ENCODE results near the gene STRN4. TPM values are rescaled to one million over a fixed set of nuclear protein-coding genes. Genes with fewer than 3 reads are reported as not detected.

Gene STRN4
- total RNA-seq, 2 donors from 2014 or later: 51.4 to 55.5 TPM

DNA sequence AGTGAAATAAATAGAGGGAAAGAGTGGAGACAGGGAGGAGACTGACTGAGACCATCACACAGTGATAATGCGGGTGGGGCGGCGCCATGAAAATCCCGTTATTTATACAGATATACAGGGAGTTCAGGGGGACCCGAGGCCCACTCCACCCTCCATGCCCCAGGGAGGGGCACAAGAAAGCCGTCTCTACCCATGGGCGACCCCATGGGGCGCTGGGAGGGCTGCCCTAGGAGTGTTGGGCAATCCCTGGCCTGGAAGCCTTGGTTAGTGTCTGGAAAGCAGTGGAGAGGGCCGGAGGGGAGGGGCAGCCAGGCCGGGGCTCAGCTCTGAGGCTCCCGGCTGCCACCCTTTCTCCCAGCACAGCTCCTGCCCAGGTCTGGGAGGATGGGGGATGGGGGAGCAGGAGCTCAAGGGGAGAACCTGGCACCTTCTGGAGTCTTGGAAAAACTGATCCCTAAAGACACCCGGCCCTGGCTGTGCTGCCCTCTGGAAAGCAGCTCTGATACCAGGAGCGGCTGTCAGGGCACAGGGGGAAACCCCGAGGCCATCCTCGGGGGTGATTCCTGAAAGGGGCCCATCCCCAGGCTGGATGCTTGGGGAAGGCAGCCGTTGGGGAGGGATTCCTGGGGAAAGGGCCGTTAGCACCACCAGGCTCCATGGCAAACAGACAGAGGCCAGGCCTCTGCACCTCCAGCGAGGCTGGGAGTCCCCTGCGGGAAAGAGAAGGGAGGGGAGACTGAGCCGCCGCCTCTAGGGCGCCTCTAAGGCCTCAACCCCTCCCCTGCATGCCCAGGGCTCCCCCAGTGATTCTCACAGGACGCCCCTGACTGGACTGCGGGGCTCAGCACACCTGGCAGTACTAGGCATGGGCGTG lies 26.4 kb downstream of the STRN4 start:
- H3K27me3 ChIP-seq: no peaks in the 10 kb centered on the region
- no peak overlapping the region for H3K4me3 ChIP-seq
- WGBS, 2 donors: 91% methylated on average over 17 to 19 of the region's 25 CpGs
- DNase-seq (no peak), ATAC-seq (no peak)
- H3K27ac ChIP-seq: no peak overlapping the region
- no peaks in the 10 kb centered on the region for H3K9me3 ChIP-seq
- intact Hi-C loops (cut with DNase I): no loop called here
- H3K36me3 ChIP-seq (replicated peaks in 1 of 2; ENCODE audit: insufficient read depth in 1 of 2, low read depth in 2 of 2): peaks cover 6 to 16% of the 10 kb centered on the region in 2 donors
- no peak for TF ChIP-seq POLR2A (IDR thresholded peaks at IDR 0.05)
- TF ChIP-seq, protein P1, sequence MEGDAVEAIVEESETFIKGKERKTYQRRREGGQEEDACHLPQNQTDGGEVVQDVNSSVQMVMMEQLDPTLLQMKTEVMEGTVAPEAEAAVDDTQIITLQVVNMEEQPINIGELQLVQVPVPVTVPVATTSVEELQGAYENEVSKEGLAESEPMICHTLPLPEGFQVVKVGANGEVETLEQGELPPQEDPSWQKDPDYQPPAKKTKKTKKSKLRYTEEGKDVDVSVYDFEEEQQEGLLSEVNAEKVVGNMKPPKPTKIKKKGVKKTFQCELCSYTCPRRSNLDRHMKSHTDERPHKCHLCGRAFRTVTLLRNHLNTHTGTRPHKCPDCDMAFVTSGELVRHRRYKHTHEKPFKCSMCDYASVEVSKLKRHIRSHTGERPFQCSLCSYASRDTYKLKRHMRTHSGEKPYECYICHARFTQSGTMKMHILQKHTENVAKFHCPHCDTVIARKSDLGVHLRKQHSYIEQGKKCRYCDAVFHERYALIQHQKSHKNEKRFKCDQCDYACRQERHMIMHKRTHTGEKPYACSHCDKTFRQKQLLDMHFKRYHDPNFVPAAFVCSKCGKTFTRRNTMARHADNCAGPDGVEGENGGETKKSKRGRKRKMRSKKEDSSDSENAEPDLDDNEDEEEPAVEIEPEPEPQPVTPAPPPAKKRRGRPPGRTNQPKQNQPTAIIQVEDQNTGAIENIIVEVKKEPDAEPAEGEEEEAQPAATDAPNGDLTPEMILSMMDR (IDR thresholded peaks at IDR 0.05): no peak
- peaks cover 26% of the 10 kb centered on the region for H3K4me1 ChIP-seq

DNA sequence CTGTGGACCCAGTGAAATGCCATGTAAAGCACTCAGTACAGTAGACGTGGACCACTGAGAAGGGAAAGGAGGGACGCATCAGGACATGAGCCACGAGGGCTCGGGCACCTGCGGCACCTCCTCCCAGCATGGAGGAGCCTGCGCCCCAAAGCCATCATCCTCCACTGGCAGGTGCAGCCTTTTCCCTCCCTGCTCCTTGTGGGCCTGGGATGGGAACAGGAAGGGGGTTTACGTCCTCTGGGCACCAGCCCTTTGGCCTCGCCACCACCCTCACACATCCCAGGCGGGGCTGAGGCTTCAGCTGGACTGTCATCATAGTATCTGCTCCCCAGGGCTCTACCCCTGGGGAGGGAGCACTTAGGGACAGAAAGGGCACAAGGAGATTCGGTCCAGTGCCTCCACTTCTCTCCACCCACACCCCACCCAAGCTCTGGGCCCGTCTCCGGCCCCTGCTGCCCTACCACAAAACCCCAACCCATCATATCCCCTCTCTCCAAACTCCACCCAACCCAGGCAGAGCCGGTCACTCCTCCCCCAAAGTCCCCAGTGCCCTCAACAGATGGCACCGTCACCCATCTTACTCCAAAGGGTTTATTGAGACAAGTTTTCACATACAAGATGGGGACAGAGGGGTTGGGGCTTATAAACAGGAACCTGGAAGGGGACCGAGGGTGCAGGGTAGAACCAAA lies 27.2 kb downstream of the STRN4 start:
- ATAC-seq (no peak), DNase-seq (no peak)
- Histone ChIP-seq H3K36me3 (replicated peaks in 1 of 2; ENCODE audit: insufficient read depth in 1 of 2, low read depth in 2 of 2) (peaks cover 6 to 10% of the 10 kb centered on the region in 2 donors), H3K4me1 (peaks cover 30% of the 10 kb centered on the region), H3K27me3 (no peaks in the 10 kb centered on the region), H3K27ac (peak overlapping the region in 1 of 4 donors; percentile 86), H3K9me3 (no peaks in the 10 kb centered on the region), H3K4me3 (no peak overlapping the region)
- TF ChIP-seq, protein P1 (IDR thresholded peaks at IDR 0.05): no peak
- TF ChIP-seq POLR2A (IDR thresholded peaks at IDR 0.05): no peak
- WGBS, 2 donors: 78 to 83% methylated on average over 10 to 15 of the region's 15 CpGs
- intact Hi-C loops (cut with DNase I): no loop called here

DNA sequence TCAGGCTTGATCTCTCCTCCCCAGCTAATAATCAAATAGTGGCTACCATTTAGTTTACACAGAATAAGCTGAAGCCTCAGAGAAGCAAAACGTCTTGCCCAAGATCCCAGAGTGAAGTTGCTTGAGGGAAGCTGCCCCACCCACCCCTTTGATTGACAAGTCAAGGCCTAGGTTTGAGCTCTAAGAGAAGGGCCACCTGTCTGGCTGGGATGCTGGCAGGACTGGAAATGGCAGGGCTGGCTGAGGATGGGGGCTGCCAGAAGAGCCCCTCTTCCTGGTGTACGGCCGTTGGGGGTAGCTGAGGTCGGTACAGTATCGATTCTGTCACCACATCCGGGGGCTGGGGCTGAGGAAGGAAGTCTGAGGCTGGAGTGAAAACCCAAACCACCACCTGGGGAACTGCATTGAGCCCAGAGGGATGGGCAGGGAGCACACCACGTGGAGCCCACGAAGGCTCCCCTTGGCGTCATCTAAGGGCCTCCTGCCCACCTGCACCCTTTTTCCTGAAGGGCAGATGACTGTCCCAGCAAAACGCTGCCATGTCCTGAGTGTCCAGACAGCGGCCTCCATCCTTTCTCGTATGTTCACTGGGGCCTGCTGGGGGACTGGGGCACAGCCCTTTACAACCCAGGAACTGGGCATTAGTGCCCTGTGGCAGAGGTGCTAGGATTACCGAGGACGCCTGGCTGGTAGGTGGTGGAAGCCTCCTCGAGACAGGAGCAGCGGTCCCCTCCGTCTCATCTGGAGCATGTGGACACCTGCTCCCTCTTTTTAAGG lies 27.9 kb downstream of the STRN4 start:
- Histone ChIP-seq H3K9me3 (no peaks in the 10 kb centered on the region), H3K36me3 (replicated peaks in 1 of 2; ENCODE audit: insufficient read depth in 1 of 2, low read depth in 2 of 2) (peaks cover 6 to 10% of the 10 kb centered on the region in 2 donors), H3K4me1 (peaks cover 35% of the 10 kb centered on the region), H3K27ac (peak overlapping the region; percentile 81 to 86 (median 83)), H3K4me3 (no peak overlapping the region), H3K27me3 (no peaks in the 10 kb centered on the region)
- WGBS, 2 donors: 51 to 57% methylated on average over 15 to 17 of the region's 17 CpGs
- no peak for TF ChIP-seq POLR2A (IDR thresholded peaks at IDR 0.05)
- TF ChIP-seq, protein P1 (IDR thresholded peaks at IDR 0.05): no peak
- intact Hi-C loops (cut with DNase I): no loop called here
- ATAC-seq (no peak), DNase-seq (peak in 3 of 4 donors; percentile 51 to 63 (median 61))

DNA sequence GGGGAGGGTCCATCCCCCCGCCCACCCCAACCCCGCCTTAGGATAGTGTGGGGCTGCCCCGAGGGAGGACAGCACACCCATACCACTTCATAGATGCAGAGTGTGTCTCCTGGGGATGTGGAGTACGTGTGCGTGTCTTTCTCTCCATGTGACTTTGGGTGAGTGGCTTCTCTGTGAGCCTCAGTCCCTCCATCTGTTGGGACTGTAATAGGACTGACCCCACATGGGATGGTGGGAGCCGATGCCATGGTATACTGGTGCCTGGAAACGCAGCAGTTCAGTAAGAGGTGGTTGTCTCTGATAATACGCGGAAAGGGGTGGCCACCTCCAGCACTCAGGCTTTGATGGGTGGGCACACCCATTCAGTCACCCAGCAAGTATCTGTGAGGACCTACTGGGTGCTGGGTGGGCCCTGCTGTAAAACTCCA lies 28.5 kb downstream of the STRN4 start:
- Histone ChIP-seq H3K36me3 (replicated peaks in 1 of 2; ENCODE audit: insufficient read depth in 1 of 2, low read depth in 2 of 2) (peaks cover 3 to 8% of the 10 kb centered on the region in 2 donors), H3K27ac (peak overlapping the region; percentile 81 to 86 (median 83)), H3K9me3 (no peaks in the 10 kb centered on the region), H3K4me3 (peak overlapping the region in 1 of 2 donors; percentile 84), H3K4me1 (peaks cover 39% of the 10 kb centered on the region), H3K27me3 (no peaks in the 10 kb centered on the region)
- ATAC-seq (no peak), DNase-seq (no peak)
- intact Hi-C loops (cut with DNase I): no loop called here
- 10 to 25% methylated on average over 4 to 9 of the region's 9 CpGs for WGBS, 2 donors
- TF ChIP-seq, protein P1 (IDR thresholded peaks at IDR 0.05): no peak
- no peak for TF ChIP-seq POLR2A (IDR thresholded peaks at IDR 0.05)
